ENCODE measurements around the gene MISP. TPM values are rescaled to one million over a fixed set of nuclear protein-coding genes. Genes with fewer than 3 reads are reported as not detected.
A peak's percentile ranks its signal among the peaks of the same experiment; 100 is the strongest.

The MISP gene
- total and polyA plus RNA-seq, 9 of the 15 experiments (the other 6 are each of a cell fraction or from before 2014, with no cell fraction given) = 0.04 to 0.29 (median 0.05) TPM; not detected in 5

DNA sequence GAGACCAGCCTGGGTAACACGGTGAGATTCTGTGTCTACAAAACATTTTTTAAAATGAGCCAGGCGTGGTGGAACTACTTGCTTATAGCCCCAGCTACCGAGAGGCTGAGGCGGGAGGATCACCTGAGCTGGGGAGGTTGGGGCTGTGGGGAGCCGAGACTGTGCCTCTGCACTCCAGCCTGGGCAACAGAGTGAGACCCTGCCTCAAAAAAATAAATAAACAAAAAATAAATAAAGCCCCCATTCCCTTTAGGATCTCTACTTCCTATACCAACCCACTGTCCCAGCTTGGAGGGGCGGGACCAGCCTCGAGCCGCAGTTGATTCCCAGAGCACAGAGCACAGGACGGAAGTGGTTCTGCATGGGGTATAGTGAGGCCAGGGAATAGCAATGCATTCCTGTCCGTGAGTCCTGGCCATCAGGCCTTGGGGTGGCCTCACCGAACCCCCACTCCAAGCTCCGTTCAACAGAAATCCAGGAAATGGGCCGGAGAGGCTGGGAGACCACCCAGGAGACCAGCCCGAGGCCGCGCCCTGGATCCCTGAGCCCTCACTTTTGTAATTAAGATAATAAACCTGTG, 41.5 kb downstream of the MISP start (continued):
- TF ChIP-seq, protein P1, sequence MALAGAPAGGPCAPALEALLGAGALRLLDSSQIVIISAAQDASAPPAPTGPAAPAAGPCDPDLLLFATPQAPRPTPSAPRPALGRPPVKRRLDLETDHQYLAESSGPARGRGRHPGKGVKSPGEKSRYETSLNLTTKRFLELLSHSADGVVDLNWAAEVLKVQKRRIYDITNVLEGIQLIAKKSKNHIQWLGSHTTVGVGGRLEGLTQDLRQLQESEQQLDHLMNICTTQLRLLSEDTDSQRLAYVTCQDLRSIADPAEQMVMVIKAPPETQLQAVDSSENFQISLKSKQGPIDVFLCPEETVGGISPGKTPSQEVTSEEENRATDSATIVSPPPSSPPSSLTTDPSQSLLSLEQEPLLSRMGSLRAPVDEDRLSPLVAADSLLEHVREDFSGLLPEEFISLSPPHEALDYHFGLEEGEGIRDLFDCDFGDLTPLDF (CRISPR knock-in tag; IDR thresholded peaks at IDR 0.05) = no peak
- peak; percentile 30; the same call in 1 of the 2 replicates for TF ChIP-seq ETV5 (CRISPR knock-in tag; IDR thresholded peaks at IDR 0.05; ENCODE audit: low read depth)
- peak; percentile 94 for TF ChIP-seq ZNF121 (CRISPR knock-in tag; conservative IDR thresholded peaks at IDR 0.05)
- no peak for TF ChIP-seq ZNF75A (CRISPR knock-in tag; IDR thresholded peaks at IDR 0.05)

DNA sequence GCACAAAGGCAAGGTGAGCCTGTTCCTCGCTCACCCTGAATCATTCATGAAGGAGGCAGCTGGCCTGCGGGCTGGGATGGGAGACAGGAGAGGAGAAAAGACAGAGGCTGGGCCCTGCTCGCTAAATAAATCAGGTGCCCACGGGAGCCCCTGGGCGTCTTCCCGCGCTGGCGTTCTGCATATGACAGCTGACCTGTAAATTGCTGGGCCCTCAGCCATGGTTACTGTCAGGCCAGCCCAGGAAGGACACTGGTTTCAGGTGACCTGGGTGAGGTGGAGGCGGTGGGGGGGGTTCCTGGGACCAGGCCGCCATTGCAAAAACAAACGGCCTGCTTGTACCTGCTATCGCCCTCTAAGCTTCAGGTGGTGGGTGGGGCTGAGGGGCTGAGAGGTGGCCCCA, 42.9 kb downstream of the MISP start:
- DNase-seq (ENCODE audit: extremely low read depth in 1 of 4, low spot score in 3 of 4) (no peak), ATAC-seq (no peak), FAIRE-seq (no peak)
- H3K9ac ChIP-seq (ENCODE audit: insufficient read depth in 1 of 2, low read depth in 2 of 2, low read length in 2 of 2) = peak overlapping the region in 1 of 2 experiments; percentile 36; a peak in 1 of 4 replicates
- no peaks in the 10 kb centered on the region for H3K27me3 ChIP-seq (ENCODE audit: control insufficient read depth in 2 of 2, insufficient read depth in 2 of 2, low read length in 2 of 2)
- intact Hi-C loops (cut with micrococcal nuclease) = no loop called here
- peaks cover 33% of the 10 kb centered on the region for H3K79me2 ChIP-seq (ENCODE audit: control insufficient read depth, insufficient read depth, low read length)
- CTCF ChIA-PET (ENCODE audit: low intra/inter-chr PET ratio) = no interaction called here
- POLR2A ChIA-PET = no interaction called here
- BruUV-seq (replicated peaks) = no TSS peak
- H4K20me1 ChIP-seq (replicated peaks; ENCODE audit: control insufficient read depth, insufficient read depth, low read length) = peaks cover 8% of the 10 kb centered on the region
- peaks cover 3% of the 10 kb centered on the region; the same call in 1 of the 2 replicates for H3K9me3 ChIP-seq (replicated peaks; ENCODE audit: control insufficient read depth, insufficient read depth, low read depth, low read length)
- no peak overlapping the region for H3K27ac ChIP-seq (ENCODE audit: extremely low read depth, low read depth, low read length)
- H3K4me3 ChIP-seq = no peak overlapping the region
- TF ChIP-seq SPI1 (IDR thresholded peaks at IDR 0.05; ENCODE audit: borderline replicate concordance, low read depth, low read length) (no peak), JUN (IDR thresholded peaks at IDR 0.05; ENCODE audit: borderline replicate concordance, low read depth, low read length) (no peak), JUN (CRISPR knock-in tag; IDR thresholded peaks at IDR 0.05; ENCODE audit: borderline replicate concordance) (no peak), CHD4 (IDR thresholded peaks at IDR 0.05; ENCODE audit: insufficient read depth, insufficient replicate concordance, low read depth, low read length, poor library complexity, severe bottlenecking) (no peak), ADNP (tag; IDR thresholded peaks at IDR 0.05) (no peak), GABPA (tag; conservative IDR thresholded peaks at IDR 0.05; ENCODE audit: low read depth) (no peak), RBM17 (IDR thresholded peaks at IDR 0.05; ENCODE audit: borderline replicate concordance, low read depth, low read length) (no peak), MED1 (CRISPR knock-in tag; IDR thresholded peaks at IDR 0.05; ENCODE audit: borderline replicate concordance) (0 out of 2 replicates have a peak, but pooled peaks have one; percentile 18), ZNF354B (CRISPR knock-in tag; IDR thresholded peaks at IDR 0.05) (no peak)
- TF ChIP-seq, protein P2, sequence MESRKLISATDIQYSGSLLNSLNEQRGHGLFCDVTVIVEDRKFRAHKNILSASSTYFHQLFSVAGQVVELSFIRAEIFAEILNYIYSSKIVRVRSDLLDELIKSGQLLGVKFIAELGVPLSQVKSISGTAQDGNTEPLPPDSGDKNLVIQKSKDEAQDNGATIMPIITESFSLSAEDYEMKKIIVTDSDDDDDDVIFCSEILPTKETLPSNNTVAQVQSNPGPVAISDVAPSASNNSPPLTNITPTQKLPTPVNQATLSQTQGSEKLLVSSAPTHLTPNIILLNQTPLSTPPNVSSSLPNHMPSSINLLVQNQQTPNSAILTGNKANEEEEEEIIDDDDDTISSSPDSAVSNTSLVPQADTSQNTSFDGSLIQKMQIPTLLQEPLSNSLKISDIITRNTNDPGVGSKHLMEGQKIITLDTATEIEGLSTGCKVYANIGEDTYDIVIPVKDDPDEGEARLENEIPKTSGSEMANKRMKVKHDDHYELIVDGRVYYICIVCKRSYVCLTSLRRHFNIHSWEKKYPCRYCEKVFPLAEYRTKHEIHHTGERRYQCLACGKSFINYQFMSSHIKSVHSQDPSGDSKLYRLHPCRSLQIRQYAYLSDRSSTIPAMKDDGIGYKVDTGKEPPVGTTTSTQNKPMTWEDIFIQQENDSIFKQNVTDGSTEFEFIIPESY (CRISPR knock-in tag; IDR thresholded peaks at IDR 0.05) = peak; percentile 61
- peaks cover 39 to 81% of the 10 kb centered on the region in 2 experiments for H3K4me1 ChIP-seq (replicated peaks in 1 of 2; ENCODE audit: control insufficient read depth in 2 of 2, insufficient read depth in 2 of 2, low read length in 2 of 2)
- H3K9me1 ChIP-seq (ENCODE audit: control insufficient read depth, insufficient read depth, low read length) = no peaks in the 10 kb centered on the region
- no peak overlapping the region for H3K4me2 ChIP-seq (ENCODE audit: insufficient read depth, low read length)
- WGBS (ENCODE audit: insufficient coverage, low coverage, missing lambda C conversion rate) = 98% methylated on average over 11 of the region's 12 CpGs
- in situ Hi-C loops (cut with MboI) = no loop called here
- H3K36me3 ChIP-seq (ENCODE audit: control insufficient read depth, insufficient read depth, low read length) = peaks cover 8% of the 10 kb centered on the region; the same call in 1 of the 3 replicates
- peak overlapping the region; percentile 21; the same call in 1 of the 2 replicates for H2AFZ ChIP-seq (ENCODE audit: low read depth, low read length)
